Naive thymus-derived CD4-positive, alpha-beta T cell (primary cell): Measurements from ENCODE around the gene ADIPOR2. TPM values are rescaled to one million over a fixed set of nuclear protein-coding genes. Genes with fewer than 3 reads are reported as not detected.
"Not testable (repeated sequence)": the region's sequence is repeated elsewhere in the genome, so short reads cannot be mapped to it uniquely, and the experiment has no call there.

Experiments used
- ATAC-seq: fragments of 150-1000 bp; cut with Tn5 transposase; 2 replicates; pipeline ENCODE4 v1.10.0; 2021; ENCODE audit warnings: mild to moderate bottlenecking, moderate library complexity
- CTCF ChIA-PET: fragments of 350-600 bp; sonication (Branson Sonifier 250); formaldehyde crosslinking; loops from one replicate; lab custom pipeline; 2021; ENCODE audit warnings: antibody characterized with exemption; lab: Charles Lee
- POLR2A ChIA-PET: fragments of 350-600 bp; sonication (Branson Sonifier 250); formaldehyde crosslinking; loops from one replicate; lab custom pipeline; 2021; ENCODE audit warnings: antibody characterized with exemption, inconsistent platforms; lab: Charles Lee
- DNase-seq, 9 donors: peaks; one replicate each; pipeline versions ENCODE4 v3.0.0 to v3.0.0-alpha.2; 2020 to 2022; ENCODE audit warnings: mixed read lengths in 1 of 9
- H3K27ac ChIP-seq: one replicate; pipeline ENCODE4 v1.7.0; 2013; ENCODE audit warnings: mild to moderate bottlenecking, low read depth, low read length, moderate library complexity
- H3K27me3 ChIP-seq, 2 donors: one replicate each; pipeline ENCODE4 v1.7.0; 2013; ENCODE audit warnings: low read length in 2 of 2, mild to moderate bottlenecking in 2 of 2, moderate library complexity in 2 of 2; ENCODE audit not compliant: control insufficient read depth in 2 of 2, insufficient read depth in 2 of 2
- H3K36me3 ChIP-seq, 3 experiments: 1 replicate in 2 of 3; 2 replicates in 1 of 3; pipeline ENCODE4 v1.7.0; 2013; ENCODE audit warnings: low read length in 3 of 3, mild to moderate bottlenecking in 3 of 3, moderate library complexity in 1 of 3; ENCODE audit not compliant: insufficient read depth in 3 of 3, control insufficient read depth in 2 of 3
- H3K4me1 ChIP-seq, 2 donors: one replicate each; pipeline ENCODE4 v1.7.0; 2013; ENCODE audit warnings: low read length in 2 of 2, mild to moderate bottlenecking in 2 of 2, moderate library complexity in 1 of 2; ENCODE audit not compliant: control insufficient read depth in 2 of 2, insufficient read depth in 2 of 2
- H3K4me3 ChIP-seq: 2 replicates; pipeline ENCODE4 v1.7.0; 2013; ENCODE audit warnings: mild to moderate bottlenecking, low read length
- H3K9me3 ChIP-seq, 3 experiments: 1 replicate in 2 of 3; 2 replicates in 1 of 3; pipeline ENCODE4 v1.7.0; 2013; ENCODE audit warnings: low read length in 3 of 3; ENCODE audit not compliant: control insufficient read depth in 2 of 3
- H3K27ac Mint-ChIP-seq, 9 donors: one replicate each; pipeline ENCODE4 v1.8.0; 2020 to 2022; ENCODE audit warnings: mixed read lengths in 9 of 9, mild to moderate bottlenecking in 8 of 9, moderate library complexity in 5 of 9, inconsistent platforms in 2 of 9
- H3K27me3 Mint-ChIP-seq, 5 donors: one replicate each; pipeline ENCODE4 v1.8.0; 2021 to 2022; ENCODE audit warnings: mixed read lengths in 5 of 5, mild to moderate bottlenecking in 1 of 5
- H3K36me3 Mint-ChIP-seq, 5 donors: one replicate each; pipeline ENCODE4 v1.8.0; 2020 to 2022; ENCODE audit warnings: mixed read lengths in 5 of 5, mild to moderate bottlenecking in 3 of 5, inconsistent platforms in 1 of 5
- H3K4me1 Mint-ChIP-seq, 7 donors: one replicate each; pipeline ENCODE4 v1.8.0; 2020 to 2022; ENCODE audit warnings: mixed read lengths in 7 of 7, mild to moderate bottlenecking in 3 of 7, inconsistent platforms in 1 of 7
- H3K4me3 Mint-ChIP-seq, 10 donors: one replicate each; pipeline ENCODE4 v1.8.0; 2020 to 2022; ENCODE audit warnings: mild to moderate bottlenecking in 10 of 10, mixed read lengths in 10 of 10, moderate library complexity in 6 of 10, inconsistent platforms in 2 of 10
- H3K9me3 Mint-ChIP-seq, 11 donors: one replicate each; pipeline ENCODE4 v1.8.0; 2020 to 2022; ENCODE audit warnings: mixed read lengths in 11 of 11, mild to moderate bottlenecking in 4 of 11, inconsistent platforms in 1 of 11, moderate library complexity in 1 of 11
- intact Hi-C, 2 donors: fragments of 100-400 bp; cut with micrococcal nuclease; formaldehyde crosslinking; loops; one replicate each; pipeline ENCODE4 v1.15.1; 2023
- polyA plus RNA-seq, 2 donors: library from polyadenylated mRNA; unstranded; fragments of 300-500 nt; fragmentation: Illumina TruSeq; gene quantifications; one replicate each; pipeline ENCODE4 v1.2.3, GENCODE V29; 2021
- total RNA-seq, 6 experiments: library from RNA in 5 of 6; stranded (reverse) in 5 of 6; gene quantifications; 1 replicate in 5 of 6; 2 replicates in 1 of 6; pipeline ENCODE4 v1.2.3 and lab custom pipeline; 2021 to 2026

Gene ADIPOR2
- total and polyA plus RNA-seq, 7 experiments from 2014 or later: 2.2 to 51.4 (median 22.1) TPM

DNA sequence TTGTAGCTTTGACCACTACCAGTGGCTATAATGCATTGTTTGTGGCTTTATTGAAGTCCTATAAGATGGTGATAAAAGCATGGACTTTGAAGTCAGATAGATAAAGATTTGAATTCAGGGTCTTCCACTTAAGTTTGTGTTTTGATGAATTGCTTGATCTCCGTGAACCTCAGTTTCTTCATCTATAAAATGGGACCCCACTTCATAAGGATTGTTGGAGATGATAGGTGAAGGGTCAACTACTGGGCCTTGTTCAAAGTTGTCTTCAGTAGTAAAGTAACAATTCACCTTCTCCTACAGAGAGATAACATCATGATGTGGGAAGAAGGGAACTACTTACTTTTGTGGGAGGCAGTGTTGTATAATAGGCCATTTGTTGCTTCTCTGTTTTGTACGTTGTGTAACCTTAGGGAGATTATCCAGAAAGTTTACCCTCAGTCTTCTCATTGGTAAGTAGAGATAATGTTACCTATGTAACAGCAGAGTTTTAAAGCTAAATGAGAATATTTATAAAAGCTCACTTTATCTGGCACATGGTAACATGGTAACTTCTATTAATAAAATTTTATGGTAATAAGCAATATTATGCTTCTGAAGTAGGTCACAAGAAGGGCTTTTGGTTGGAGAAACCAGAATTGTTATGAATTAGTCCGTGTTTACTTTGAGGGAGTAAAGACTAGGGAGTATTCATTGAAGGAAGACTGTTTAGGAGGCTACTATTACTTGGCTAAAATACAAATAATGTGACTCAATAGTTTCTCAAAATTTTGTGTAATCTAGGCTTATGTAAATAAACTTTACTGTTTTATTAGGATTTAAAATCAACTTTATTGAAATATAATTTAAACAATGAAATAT lies 15.1 kb downstream of the ADIPOR2 start:
- Mint-ChIP-seq H3K27me3 (no peaks in the 10 kb centered on the region), H3K4me3 (peak overlapping the region in 3 of 10 donors; percentile 11 to 23 (median 21)), H3K27ac (peak overlapping the region in 1 of 9 donors; percentile 23), H3K9me3 (peaks cover 0 to 3% (median 0%) of the 10 kb centered on the region in 11 donors), H3K4me1 (peaks cover 32 to 82% (median 67%) of the 10 kb centered on the region in 7 donors), H3K36me3 (peaks cover 0 to 13% (median 9%) of the 10 kb centered on the region in 5 donors)
- CTCF ChIA-PET: no interaction called here
- Histone ChIP-seq H3K27me3 (no peaks in the 10 kb centered on the region), H3K4me3 (no peak overlapping the region), H3K9me3 (no peaks in the 10 kb centered on the region), H3K36me3 (no peaks in the 10 kb centered on the region), H3K27ac (no peak overlapping the region), H3K4me1 (peaks cover 4 to 15% of the 10 kb centered on the region in 2 donors)
- intact Hi-C loops: loop anchor here in 1 of 2 donors (5.0 kb wide), 2 partner anchors 41 to 56 kb away; no protein-coding TSS in a partner anchor
- DNase-seq (no peak), ATAC-seq (no peak)
- POLR2A ChIA-PET: no interaction called here

DNA sequence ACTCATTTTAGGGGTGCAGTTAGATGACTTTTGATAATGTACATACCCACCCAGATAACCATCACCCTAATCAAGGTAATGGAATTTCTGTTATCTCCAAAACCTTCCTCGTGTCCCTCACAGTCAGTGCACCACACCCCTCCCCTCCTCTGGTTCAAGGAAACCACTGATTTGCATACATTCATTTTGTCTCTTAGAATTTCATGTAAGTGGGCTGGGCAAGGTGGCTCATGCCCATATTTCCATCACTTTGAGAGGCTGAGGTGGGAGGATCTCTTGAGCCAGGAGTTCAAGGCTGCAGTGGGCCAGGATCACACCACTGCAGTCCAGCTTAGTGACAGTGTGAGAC lies 15.7 kb downstream of the ADIPOR2 start:
- ChIA-PET CTCF (interaction anchor here (0.7 kb wide), 2 partner anchors 13 to 57 kb away, joined by 3 to 5 read pairs; no protein-coding TSS in a partner anchor), POLR2A (no interaction called here)
- Histone ChIP-seq H3K9me3 (no peaks in the 10 kb centered on the region), H3K4me1 (peaks cover 4 to 15% of the 10 kb centered on the region in 2 donors), H3K4me3 (no peak overlapping the region), H3K27me3 (no peaks in the 10 kb centered on the region), H3K27ac (no peak overlapping the region), H3K36me3 (no peaks in the 10 kb centered on the region)
- peak overlapping the region in 2 of 9 donors; percentile 21 to 49 for H3K27ac Mint-ChIP-seq
- peak overlapping the region in 2 of 10 donors; percentile 11 to 21 for H3K4me3 Mint-ChIP-seq
- intact Hi-C loops: loop anchor here in 1 of 2 donors (5.0 kb wide), 2 partner anchors 41 to 56 kb away; no protein-coding TSS in a partner anchor
- H3K9me3 Mint-ChIP-seq: peaks cover 0 to 3% (median 0%) of the 10 kb centered on the region in 11 donors
- H3K36me3 Mint-ChIP-seq: peaks cover 0 to 18% (median 11%) of the 10 kb centered on the region in 5 donors
- no peaks in the 10 kb centered on the region for H3K27me3 Mint-ChIP-seq
- DNase-seq (no peak), ATAC-seq (no peak)
- H3K4me1 Mint-ChIP-seq: peaks cover 32 to 88% (median 73%) of the 10 kb centered on the region in 7 donors

DNA sequence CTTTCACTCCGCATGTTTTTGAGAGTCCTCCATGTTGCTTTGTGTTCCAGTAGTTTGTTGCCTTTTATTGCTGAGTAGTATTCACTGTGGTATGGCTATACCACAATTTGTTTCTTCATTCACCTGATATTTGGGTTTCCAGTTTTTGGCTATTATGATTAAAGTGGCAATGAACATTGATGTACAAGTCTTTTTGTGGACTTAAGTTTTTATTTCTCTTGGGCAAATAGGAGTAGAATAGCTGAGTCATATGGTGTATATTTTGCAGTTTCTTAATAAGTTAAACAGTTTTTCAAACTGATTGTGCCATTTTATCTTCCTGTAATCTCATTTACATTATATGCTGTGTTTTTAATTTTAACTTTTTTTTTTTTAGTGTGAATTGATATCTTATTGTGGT lies 16.2 kb downstream of the ADIPOR2 start:
- Mint-ChIP-seq H3K27me3 (no peaks in the 10 kb centered on the region), H3K4me3 (peak overlapping the region in 2 of 10 donors; percentile 11 to 21), H3K27ac (peak overlapping the region in 1 of 9 donors; percentile 21), H3K4me1 (peaks cover 32 to 88% (median 75%) of the 10 kb centered on the region in 7 donors), H3K36me3 (peaks cover 0 to 22% (median 11%) of the 10 kb centered on the region in 5 donors), H3K9me3 (peaks cover 0 to 3% (median 0%) of the 10 kb centered on the region in 11 donors)
- H3K4me1 ChIP-seq: peaks cover 4 to 15% of the 10 kb centered on the region in 2 donors
- H3K4me3 ChIP-seq: no peak overlapping the region
- no peak overlapping the region for H3K27ac ChIP-seq
- intact Hi-C loops: loop anchor here in 1 of 2 donors (5.0 kb wide), 2 partner anchors 40 to 55 kb away; no protein-coding TSS in a partner anchor
- no peaks in the 10 kb centered on the region for H3K36me3 ChIP-seq
- no peaks in the 10 kb centered on the region for H3K27me3 ChIP-seq
- ATAC-seq (no peak), DNase-seq (no peak)
- CTCF ChIA-PET: interaction anchor here (0.7 to 1.3 kb wide), 3 partner anchors 13 to 57 kb away, joined by 3 to 5 read pairs (median 3); no protein-coding TSS in a partner anchor
- POLR2A ChIA-PET: no interaction called here
- no peaks in the 10 kb centered on the region for H3K9me3 ChIP-seq

DNA sequence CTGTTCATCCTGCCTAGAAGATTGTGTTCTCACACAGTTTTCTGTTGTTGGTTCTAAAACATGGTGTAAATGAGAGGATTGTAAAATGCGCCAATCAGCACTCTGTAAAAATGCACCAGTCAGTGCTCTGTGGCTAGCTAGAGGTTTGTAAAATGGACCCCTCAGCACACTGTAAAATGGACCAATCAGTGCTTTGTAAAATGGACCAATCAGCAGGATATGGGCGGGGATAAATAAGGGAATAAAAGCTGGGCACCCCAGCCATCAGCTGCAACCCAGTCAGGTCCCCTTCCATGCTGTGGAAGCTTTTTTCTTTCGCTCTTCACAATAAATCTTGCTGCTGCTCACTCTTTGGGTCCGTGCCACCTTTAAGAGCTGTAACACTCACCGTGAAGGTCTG lies 19.1 kb downstream of the ADIPOR2 start:
- intact Hi-C loops: loop anchor here in 1 of 2 donors (5.0 kb wide), 2 partner anchors 37 to 52 kb away; no protein-coding TSS in a partner anchor
- Mint-ChIP-seq H3K9me3 (peaks cover 0 to 20% (median 6%) of the 10 kb centered on the region in 11 donors), H3K4me1 (peaks cover 20 to 82% (median 56%) of the 10 kb centered on the region in 7 donors), H3K36me3 (peaks cover 0 to 44% (median 29%) of the 10 kb centered on the region in 5 donors)
- H3K27ac ChIP-seq, H3K36me3 ChIP-seq, H3K4me1 ChIP-seq, H3K27ac Mint-ChIP-seq, DNase-seq, H3K4me3 ChIP-seq, POLR2A ChIA-PET, H3K27me3 Mint-ChIP-seq, CTCF ChIA-PET, H3K4me3 Mint-ChIP-seq, H3K9me3 ChIP-seq, H3K27me3 ChIP-seq, ATAC-seq: not testable (repeated sequence)

DNA sequence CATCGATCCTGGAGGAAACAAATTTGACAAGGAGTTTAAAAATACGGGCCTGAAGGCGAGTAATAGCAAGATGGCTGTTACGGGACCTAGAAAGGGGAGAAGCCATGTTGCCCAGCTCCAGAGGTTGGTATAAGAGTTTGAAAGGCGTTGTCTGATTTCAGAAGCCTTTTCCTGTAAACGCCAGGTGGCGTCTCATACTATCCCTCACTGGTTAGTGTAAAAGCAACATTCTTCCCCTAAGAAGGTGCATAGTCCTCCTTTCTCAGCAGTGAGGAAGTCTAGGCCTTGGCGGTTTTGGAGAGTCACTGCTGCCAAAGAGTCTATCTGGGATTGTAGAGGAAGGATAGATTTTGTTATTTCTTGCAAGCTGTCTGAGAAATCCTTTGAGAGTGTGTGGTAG lies 20.0 kb downstream of the ADIPOR2 start:
- intact Hi-C loops, CTCF ChIA-PET, H3K4me3 ChIP-seq, H3K27me3 Mint-ChIP-seq, DNase-seq, H3K36me3 ChIP-seq, H3K4me1 ChIP-seq, H3K27me3 ChIP-seq, H3K9me3 ChIP-seq, H3K27ac ChIP-seq, ATAC-seq, H3K4me3 Mint-ChIP-seq, POLR2A ChIA-PET: not testable (repeated sequence)
- H3K27ac Mint-ChIP-seq: peak overlapping the region in 1 of 9 donors; percentile 4
- peaks cover 16 to 76% (median 56%) of the 10 kb centered on the region in 7 donors for H3K4me1 Mint-ChIP-seq
- peaks cover 0 to 29% (median 8%) of the 10 kb centered on the region in 11 donors for H3K9me3 Mint-ChIP-seq
- peaks cover 0 to 45% (median 36%) of the 10 kb centered on the region in 5 donors for H3K36me3 Mint-ChIP-seq

DNA sequence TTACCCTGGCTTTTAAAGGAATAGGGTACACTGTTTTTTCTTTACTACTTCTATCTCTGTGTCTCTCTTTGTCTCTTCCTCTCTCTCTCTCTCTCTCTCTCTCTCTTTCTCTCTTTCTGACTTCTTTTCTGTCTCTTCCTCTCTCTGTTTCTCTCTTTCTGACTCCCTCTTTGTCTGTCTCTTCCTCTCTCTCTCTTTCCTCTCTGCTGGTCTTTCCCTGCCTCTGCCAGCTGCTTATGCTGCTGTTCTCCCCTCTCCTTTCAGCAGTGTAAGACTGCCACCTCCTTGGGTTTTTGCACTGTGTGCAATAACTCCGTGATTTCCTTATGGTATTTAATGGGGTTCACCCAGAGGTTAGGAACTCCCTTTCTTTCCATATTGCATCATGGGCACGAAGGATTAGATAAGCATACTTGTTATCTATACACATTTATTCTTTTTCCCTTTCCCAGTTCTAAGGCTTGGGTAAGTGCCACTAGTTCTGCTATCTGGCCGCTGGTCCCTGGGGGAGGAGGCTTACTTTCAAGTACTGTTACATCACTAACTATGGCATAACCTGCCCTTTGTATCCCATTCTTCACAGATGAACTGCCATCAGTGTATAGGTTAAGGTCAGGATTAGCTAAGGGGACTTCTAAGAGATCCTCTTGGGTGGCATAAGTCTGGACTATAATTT lies 20.8 kb downstream of the ADIPOR2 start:
- peaks cover 0 to 32% (median 8%) of the 10 kb centered on the region in 11 donors for H3K9me3 Mint-ChIP-seq
- peak overlapping the region in 2 of 9 donors; percentile 4 to 8 for H3K27ac Mint-ChIP-seq
- DNase-seq, CTCF ChIA-PET, H3K27ac ChIP-seq, H3K27me3 ChIP-seq, H3K9me3 ChIP-seq, ATAC-seq, H3K27me3 Mint-ChIP-seq, intact Hi-C loops, H3K4me1 ChIP-seq, H3K36me3 ChIP-seq, H3K4me3 ChIP-seq: not testable (repeated sequence)
- POLR2A ChIA-PET: interaction anchor here (0.7 kb wide), 1 partner anchor 771 kb away, joined by 3 read pairs; no protein-coding TSS in a partner anchor
- H3K4me1 Mint-ChIP-seq: peaks cover 13 to 75% (median 54%) of the 10 kb centered on the region in 7 donors
- H3K36me3 Mint-ChIP-seq: peaks cover 0 to 47% (median 38%) of the 10 kb centered on the region in 5 donors
- peak overlapping the region in 1 of 10 donors; percentile 30 for H3K4me3 Mint-ChIP-seq
